ENCODE data around the gene ZBTB8A.

DNA sequence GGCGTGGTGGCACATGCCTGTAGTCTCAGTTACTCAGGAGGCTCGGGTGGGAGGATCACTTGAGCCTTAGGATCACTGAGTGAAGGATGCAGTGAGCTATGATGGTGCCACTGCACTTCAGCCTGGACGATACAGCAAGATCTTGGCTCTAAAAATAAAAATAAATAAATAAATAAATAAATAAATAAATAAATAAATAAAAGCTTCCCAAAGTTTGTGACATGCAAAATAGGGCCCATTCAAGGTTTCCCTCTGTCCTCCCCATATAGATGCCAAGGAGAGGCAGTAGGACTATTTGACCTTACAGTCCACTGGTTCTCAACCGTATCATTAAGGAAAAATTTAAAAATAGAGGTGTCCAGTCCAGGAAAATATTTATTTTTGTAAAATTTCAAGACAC, 70.0 kb downstream of the ZBTB8A start:
- no peak for TF ChIP-seq POLR2AphosphoS5 (IDR thresholded peaks at IDR 0.05; ENCODE audit: borderline replicate concordance, low read depth, low read length)
- TF ChIP-seq EZH2 (IDR thresholded peaks at IDR 0.05) = no peak
- TF ChIP-seq FOXP2 (optimal IDR thresholded peaks at IDR 0.05; ENCODE audit: control extremely low read depth, extremely low read length, insufficient read depth) = no peak

All from SK-N-MC (cell line).